Measurements from ENCODE around the gene LRP1B. TPM values are rescaled to one million over a fixed set of nuclear protein-coding genes. Genes with fewer than 3 reads are reported as not detected.

LRP1B gene
- total and polyA plus RNA-seq, 4 donors = 0.01 to 0.84 (median 0.17) TPM

DNA sequence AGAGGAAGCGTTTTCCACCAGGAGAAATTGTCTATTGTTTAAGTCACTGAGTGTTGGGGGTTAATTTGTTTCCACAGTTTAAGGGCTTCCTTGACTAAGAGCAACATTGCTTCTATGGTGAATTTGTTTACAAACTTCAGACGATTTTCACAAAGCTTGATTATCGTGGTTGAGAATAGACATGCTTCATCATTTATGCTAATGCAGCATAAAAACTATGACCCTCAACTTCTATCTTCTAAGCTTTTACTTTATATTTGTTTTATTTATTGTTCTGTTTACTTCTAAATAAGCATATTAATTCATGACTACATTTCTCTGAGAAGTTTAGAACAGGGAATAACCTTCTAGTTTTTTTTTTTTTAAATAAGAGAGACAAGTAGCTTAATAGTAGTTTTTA, 483.5 kb downstream of the LRP1B start:
- WGBS = 69% methylated on average over 3 of the region's 3 CpGs
- H3K36me3 ChIP-seq (ENCODE audit: control insufficient read depth in 4 of 4, insufficient read depth in 3 of 4, low read depth in 1 of 4, low read length in 3 of 4) = no peaks in the 10 kb centered on the region
- H3K9me3 ChIP-seq (ENCODE audit: control insufficient read depth in 4 of 4, low read length in 3 of 4) = no peaks in the 10 kb centered on the region
- H3K9ac ChIP-seq (ENCODE audit: low read depth in 1 of 2, low read length in 2 of 2) = no peak overlapping the region
- DNase-seq (ENCODE audit: low spot score) = no peak
- no peak for TF ChIP-seq RXRA (IDR thresholded peaks at IDR 0.05)
- no peak for TF ChIP-seq HNF4G (IDR thresholded peaks at IDR 0.05)
- TF ChIP-seq YY1 (IDR thresholded peaks at IDR 0.05) = no peak
- TF ChIP-seq, protein P1, sequence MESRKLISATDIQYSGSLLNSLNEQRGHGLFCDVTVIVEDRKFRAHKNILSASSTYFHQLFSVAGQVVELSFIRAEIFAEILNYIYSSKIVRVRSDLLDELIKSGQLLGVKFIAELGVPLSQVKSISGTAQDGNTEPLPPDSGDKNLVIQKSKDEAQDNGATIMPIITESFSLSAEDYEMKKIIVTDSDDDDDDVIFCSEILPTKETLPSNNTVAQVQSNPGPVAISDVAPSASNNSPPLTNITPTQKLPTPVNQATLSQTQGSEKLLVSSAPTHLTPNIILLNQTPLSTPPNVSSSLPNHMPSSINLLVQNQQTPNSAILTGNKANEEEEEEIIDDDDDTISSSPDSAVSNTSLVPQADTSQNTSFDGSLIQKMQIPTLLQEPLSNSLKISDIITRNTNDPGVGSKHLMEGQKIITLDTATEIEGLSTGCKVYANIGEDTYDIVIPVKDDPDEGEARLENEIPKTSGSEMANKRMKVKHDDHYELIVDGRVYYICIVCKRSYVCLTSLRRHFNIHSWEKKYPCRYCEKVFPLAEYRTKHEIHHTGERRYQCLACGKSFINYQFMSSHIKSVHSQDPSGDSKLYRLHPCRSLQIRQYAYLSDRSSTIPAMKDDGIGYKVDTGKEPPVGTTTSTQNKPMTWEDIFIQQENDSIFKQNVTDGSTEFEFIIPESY (IDR thresholded peaks at IDR 0.05) = no peak
- no peak for TF ChIP-seq FOXA2 (IDR thresholded peaks at IDR 0.05)
- TF ChIP-seq GABPA (IDR thresholded peaks at IDR 0.05 in 1 of 2, conservative IDR thresholded peaks at IDR 0.05 in 1 of 2) = no peak
- no peak for TF ChIP-seq TAF1 (conservative IDR thresholded peaks at IDR 0.05)
- TF ChIP-seq SP1 (IDR thresholded peaks at IDR 0.05) = no peak
- TF ChIP-seq EGR1 (IDR thresholded peaks at IDR 0.05; ENCODE audit: low read depth in 2 of 2) = no peak
- no peak for TF ChIP-seq ATF3 (IDR thresholded peaks at IDR 0.05)
- no peak for TF ChIP-seq RAD21 (IDR thresholded peaks at IDR 0.05)
- TF ChIP-seq, protein P2, sequence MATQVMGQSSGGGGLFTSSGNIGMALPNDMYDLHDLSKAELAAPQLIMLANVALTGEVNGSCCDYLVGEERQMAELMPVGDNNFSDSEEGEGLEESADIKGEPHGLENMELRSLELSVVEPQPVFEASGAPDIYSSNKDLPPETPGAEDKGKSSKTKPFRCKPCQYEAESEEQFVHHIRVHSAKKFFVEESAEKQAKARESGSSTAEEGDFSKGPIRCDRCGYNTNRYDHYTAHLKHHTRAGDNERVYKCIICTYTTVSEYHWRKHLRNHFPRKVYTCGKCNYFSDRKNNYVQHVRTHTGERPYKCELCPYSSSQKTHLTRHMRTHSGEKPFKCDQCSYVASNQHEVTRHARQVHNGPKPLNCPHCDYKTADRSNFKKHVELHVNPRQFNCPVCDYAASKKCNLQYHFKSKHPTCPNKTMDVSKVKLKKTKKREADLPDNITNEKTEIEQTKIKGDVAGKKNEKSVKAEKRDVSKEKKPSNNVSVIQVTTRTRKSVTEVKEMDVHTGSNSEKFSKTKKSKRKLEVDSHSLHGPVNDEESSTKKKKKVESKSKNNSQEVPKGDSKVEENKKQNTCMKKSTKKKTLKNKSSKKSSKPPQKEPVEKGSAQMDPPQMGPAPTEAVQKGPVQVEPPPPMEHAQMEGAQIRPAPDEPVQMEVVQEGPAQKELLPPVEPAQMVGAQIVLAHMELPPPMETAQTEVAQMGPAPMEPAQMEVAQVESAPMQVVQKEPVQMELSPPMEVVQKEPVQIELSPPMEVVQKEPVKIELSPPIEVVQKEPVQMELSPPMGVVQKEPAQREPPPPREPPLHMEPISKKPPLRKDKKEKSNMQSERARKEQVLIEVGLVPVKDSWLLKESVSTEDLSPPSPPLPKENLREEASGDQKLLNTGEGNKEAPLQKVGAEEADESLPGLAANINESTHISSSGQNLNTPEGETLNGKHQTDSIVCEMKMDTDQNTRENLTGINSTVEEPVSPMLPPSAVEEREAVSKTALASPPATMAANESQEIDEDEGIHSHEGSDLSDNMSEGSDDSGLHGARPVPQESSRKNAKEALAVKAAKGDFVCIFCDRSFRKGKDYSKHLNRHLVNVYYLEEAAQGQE (IDR thresholded peaks at IDR 0.05) = no peak
- TF ChIP-seq, protein P3, sequence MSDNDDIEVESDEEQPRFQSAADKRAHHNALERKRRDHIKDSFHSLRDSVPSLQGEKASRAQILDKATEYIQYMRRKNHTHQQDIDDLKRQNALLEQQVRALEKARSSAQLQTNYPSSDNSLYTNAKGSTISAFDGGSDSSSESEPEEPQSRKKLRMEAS (IDR thresholded peaks at IDR 0.05) = no peak
- TF ChIP-seq, protein P4, sequence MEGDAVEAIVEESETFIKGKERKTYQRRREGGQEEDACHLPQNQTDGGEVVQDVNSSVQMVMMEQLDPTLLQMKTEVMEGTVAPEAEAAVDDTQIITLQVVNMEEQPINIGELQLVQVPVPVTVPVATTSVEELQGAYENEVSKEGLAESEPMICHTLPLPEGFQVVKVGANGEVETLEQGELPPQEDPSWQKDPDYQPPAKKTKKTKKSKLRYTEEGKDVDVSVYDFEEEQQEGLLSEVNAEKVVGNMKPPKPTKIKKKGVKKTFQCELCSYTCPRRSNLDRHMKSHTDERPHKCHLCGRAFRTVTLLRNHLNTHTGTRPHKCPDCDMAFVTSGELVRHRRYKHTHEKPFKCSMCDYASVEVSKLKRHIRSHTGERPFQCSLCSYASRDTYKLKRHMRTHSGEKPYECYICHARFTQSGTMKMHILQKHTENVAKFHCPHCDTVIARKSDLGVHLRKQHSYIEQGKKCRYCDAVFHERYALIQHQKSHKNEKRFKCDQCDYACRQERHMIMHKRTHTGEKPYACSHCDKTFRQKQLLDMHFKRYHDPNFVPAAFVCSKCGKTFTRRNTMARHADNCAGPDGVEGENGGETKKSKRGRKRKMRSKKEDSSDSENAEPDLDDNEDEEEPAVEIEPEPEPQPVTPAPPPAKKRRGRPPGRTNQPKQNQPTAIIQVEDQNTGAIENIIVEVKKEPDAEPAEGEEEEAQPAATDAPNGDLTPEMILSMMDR (IDR thresholded peaks at IDR 0.05; ENCODE audit: low read depth, low read length, missing input control) = no peak
- H3K4me3 ChIP-seq (ENCODE audit: low read depth in 1 of 3, low read length in 3 of 3) = no peak overlapping the region
- H3K27ac ChIP-seq (ENCODE audit: low read depth in 1 of 2, low read length in 2 of 2) = no peak overlapping the region
- H3K4me1 ChIP-seq (ENCODE audit: control insufficient read depth in 4 of 4, insufficient read depth in 4 of 4, low read length in 3 of 4) = no peaks in the 10 kb centered on the region
- H3K27me3 ChIP-seq (ENCODE audit: control insufficient read depth in 4 of 4, insufficient read depth in 4 of 4, low read length in 3 of 4) = no peaks in the 10 kb centered on the region

- Histone ChIP-seq H3K9me3 (ENCODE audit: control insufficient read depth in 4 of 4, low read length in 3 of 4) (no peaks in the 10 kb centered on the region), H3K4me1 (ENCODE audit: control insufficient read depth in 4 of 4, insufficient read depth in 4 of 4, low read length in 3 of 4) (no peaks in the 10 kb centered on the region), H3K36me3 (ENCODE audit: control insufficient read depth in 4 of 4, insufficient read depth in 3 of 4, low read depth in 1 of 4, low read length in 3 of 4) (no peaks in the 10 kb centered on the region), H3K9ac (ENCODE audit: low read depth in 1 of 2, low read length in 2 of 2) (no peak overlapping the region), H3K27me3 (ENCODE audit: control insufficient read depth in 4 of 4, insufficient read depth in 4 of 4, low read length in 3 of 4) (no peaks in the 10 kb centered on the region), H3K27ac (ENCODE audit: low read depth in 1 of 2, low read length in 2 of 2) (no peak overlapping the region), H3K4me3 (ENCODE audit: low read depth in 1 of 3, low read length in 3 of 3) (no peak overlapping the region)
- no peak for DNase-seq (ENCODE audit: low spot score)
- TF ChIP-seq RAD21 (IDR thresholded peaks at IDR 0.05) (no peak), JUND (IDR thresholded peaks at IDR 0.05) (no peak), GABPA (IDR thresholded peaks at IDR 0.05 in 1 of 2, conservative IDR thresholded peaks at IDR 0.05 in 1 of 2) (no peak), FOXA2 (IDR thresholded peaks at IDR 0.05) (no peak), FOXA1 (IDR thresholded peaks at IDR 0.05) (no peak), EGR1 (IDR thresholded peaks at IDR 0.05; ENCODE audit: low read depth in 2 of 2) (no peak), ATF3 (IDR thresholded peaks at IDR 0.05) (no peak), YY1 (IDR thresholded peaks at IDR 0.05) (no peak), RXRA (IDR thresholded peaks at IDR 0.05) (no peak), HNF4A (conservative IDR thresholded peaks at IDR 0.05) (no peak), SP1 (IDR thresholded peaks at IDR 0.05) (no peak)
- TF ChIP-seq, protein P1 (IDR thresholded peaks at IDR 0.05) = no peak
- TF ChIP-seq, protein P3 (IDR thresholded peaks at IDR 0.05) = no peak
These were observed 489.4 kb downstream of the LRP1B start for GRCh38 chr2:141641462-141641861.
